Measurements from ENCODE around the gene TMEM239. TPM values are rescaled to one million over a fixed set of nuclear protein-coding genes. Genes with fewer than 3 reads are reported as not detected.

TMEM239 gene
- total RNA-seq, 1 donor from 2014 or later, result not detected

DNA sequence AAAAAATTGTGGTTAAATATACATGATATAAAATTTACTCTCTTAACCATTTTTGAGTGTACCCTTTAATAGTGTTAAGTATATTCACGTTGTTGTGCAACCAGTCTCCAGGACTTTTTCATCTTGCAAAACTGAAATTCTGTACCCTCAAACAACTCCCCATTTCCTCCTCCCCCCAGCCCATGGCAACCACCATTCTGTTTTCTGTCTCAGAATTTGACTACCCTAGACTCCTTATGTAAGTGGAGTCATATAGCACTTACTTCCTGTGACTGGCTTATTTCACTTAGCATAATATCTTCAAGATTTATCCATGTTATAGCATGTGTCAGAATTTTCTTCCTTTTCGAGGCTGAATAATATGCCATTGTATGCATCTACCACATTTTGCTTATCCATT lies 29.4 kb downstream of the TMEM239 start:
- H3K27me3 Mint-ChIP-seq (ENCODE audit: low read depth), result no peaks in the 10 kb centered on the region
- TF ChIP-seq, protein P1, sequence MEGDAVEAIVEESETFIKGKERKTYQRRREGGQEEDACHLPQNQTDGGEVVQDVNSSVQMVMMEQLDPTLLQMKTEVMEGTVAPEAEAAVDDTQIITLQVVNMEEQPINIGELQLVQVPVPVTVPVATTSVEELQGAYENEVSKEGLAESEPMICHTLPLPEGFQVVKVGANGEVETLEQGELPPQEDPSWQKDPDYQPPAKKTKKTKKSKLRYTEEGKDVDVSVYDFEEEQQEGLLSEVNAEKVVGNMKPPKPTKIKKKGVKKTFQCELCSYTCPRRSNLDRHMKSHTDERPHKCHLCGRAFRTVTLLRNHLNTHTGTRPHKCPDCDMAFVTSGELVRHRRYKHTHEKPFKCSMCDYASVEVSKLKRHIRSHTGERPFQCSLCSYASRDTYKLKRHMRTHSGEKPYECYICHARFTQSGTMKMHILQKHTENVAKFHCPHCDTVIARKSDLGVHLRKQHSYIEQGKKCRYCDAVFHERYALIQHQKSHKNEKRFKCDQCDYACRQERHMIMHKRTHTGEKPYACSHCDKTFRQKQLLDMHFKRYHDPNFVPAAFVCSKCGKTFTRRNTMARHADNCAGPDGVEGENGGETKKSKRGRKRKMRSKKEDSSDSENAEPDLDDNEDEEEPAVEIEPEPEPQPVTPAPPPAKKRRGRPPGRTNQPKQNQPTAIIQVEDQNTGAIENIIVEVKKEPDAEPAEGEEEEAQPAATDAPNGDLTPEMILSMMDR (conservative IDR thresholded peaks at IDR 0.05), result no peak
- H3K36me3 Mint-ChIP-seq (ENCODE audit: low read depth), result peaks cover 2% of the 10 kb centered on the region
- H3K9me3 Mint-ChIP-seq, result no peaks in the 10 kb centered on the region
- DNase-seq (ENCODE audit: low read depth, low spot score), result no peak
- no peak overlapping the region for H3K4me3 Mint-ChIP-seq
- no peak overlapping the region for H3K27ac Mint-ChIP-seq (ENCODE audit: unreplicated experiment)
- peaks cover 5% of the 10 kb centered on the region for H3K4me1 Mint-ChIP-seq

DNA sequence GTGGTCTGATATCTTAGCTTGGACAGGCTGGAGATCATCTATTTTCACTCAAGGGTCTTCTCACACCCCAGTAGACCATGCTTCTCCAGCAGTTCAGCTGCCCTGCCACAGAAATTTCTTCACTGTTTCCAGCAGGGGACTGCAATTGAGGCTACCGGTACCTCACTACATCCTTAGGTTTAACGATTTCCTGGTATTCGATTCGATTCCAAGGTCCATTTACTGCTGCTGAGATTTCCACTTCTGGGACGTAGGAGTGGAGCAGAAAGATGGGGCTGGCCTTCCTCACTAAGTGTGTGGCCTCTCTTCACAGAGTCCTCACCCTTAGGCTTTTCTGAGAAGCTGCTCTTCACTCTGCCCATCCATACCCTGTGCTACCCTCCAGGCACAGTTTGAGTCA lies 30.5 kb downstream of the TMEM239 start:
- peak overlapping the region; percentile 83 for H3K27ac Mint-ChIP-seq (ENCODE audit: unreplicated experiment)
- H3K27me3 Mint-ChIP-seq (ENCODE audit: low read depth), result no peaks in the 10 kb centered on the region
- H3K36me3 Mint-ChIP-seq (ENCODE audit: low read depth), result peaks cover 2% of the 10 kb centered on the region
- H3K4me3 Mint-ChIP-seq, result no peak overlapping the region
- no peaks in the 10 kb centered on the region for H3K9me3 Mint-ChIP-seq
- TF ChIP-seq, protein P1 (conservative IDR thresholded peaks at IDR 0.05), result no peak
- H3K4me1 Mint-ChIP-seq, result peaks cover under 1% of the 10 kb centered on the region
- no peak for DNase-seq (ENCODE audit: low read depth, low spot score)

DNA sequence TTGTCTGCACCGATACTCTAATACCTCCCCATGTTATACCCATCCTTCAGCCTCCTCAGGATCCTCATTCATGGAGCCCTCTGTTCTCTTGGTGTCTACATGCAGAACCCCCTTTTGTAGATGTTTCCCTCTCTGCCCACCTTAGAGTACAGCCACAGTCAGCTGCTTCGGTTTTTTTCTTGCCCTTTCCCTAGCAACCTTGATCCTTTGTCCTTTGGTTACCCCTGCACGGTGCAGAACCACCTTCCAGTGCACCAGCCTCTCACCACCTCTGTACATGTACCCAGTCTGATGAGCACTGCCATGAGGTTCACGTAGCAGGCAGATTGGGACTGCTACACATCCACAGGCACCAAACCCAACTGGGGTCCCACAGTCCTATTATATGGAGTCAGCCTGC lies 31.6 kb downstream of the TMEM239 start:
- DNase-seq (ENCODE audit: low read depth, low spot score), result no peak
- no peaks in the 10 kb centered on the region for H3K27me3 Mint-ChIP-seq (ENCODE audit: low read depth)
- H3K36me3 Mint-ChIP-seq (ENCODE audit: low read depth), result peaks cover 4% of the 10 kb centered on the region
- H3K27ac Mint-ChIP-seq (ENCODE audit: unreplicated experiment), result no peak overlapping the region
- TF ChIP-seq, protein P1 (conservative IDR thresholded peaks at IDR 0.05), result no peak
- H3K4me1 Mint-ChIP-seq, result peaks cover 7% of the 10 kb centered on the region
- H3K9me3 Mint-ChIP-seq, result no peaks in the 10 kb centered on the region
- no peak overlapping the region for H3K4me3 Mint-ChIP-seq

DNA sequence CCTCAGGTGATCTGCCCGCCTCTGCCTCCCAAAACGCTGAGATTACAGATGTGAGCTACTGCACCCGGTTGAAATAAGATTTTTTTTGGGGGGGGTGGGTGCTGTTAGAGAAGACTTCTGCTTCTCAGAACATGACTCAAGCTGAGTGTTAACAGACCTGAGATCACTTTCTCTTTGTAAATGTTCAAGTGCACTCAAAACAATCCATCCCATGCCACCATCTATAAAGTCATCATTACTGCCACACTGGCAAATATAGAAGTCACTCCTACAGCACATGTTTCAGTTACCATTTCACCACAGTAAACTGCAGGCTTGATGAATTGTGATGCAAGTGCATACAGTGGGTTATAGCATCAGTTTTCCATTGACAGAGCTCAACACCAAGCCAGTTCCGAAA lies 33.4 kb downstream of the TMEM239 start:
- Mint-ChIP-seq H3K27me3 (ENCODE audit: low read depth) (no peaks in the 10 kb centered on the region), H3K36me3 (ENCODE audit: low read depth) (peaks cover 4% of the 10 kb centered on the region), H3K4me1 (peaks cover 7% of the 10 kb centered on the region), H3K9me3 (no peaks in the 10 kb centered on the region), H3K4me3 (no peak overlapping the region), H3K27ac (ENCODE audit: unreplicated experiment) (no peak overlapping the region)
- TF ChIP-seq, protein P1 (conservative IDR thresholded peaks at IDR 0.05), result no peak
- DNase-seq (ENCODE audit: low read depth, low spot score), result no peak

DNA sequence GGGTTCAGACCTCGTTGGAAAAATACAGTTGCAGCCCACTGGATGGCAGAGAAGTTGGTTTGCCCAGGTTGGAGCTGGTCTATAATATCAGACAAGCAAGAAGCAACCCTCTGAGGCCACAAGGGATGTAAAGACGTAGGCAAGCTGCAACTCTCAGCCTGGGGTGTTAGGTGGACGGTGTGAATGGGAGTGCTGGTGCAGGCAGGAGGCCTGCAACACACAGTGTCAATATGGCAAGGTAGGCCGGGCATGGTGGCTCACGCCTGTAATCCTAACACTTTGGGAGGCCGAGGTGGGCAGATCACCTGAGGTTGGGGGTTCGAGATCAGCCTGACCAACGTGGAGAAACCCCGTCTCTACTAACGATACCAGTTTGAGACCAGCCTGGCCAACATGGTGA lies 34.9 kb downstream of the TMEM239 start:
- H3K4me3 Mint-ChIP-seq, result no peak overlapping the region
- peaks cover 4% of the 10 kb centered on the region for H3K36me3 Mint-ChIP-seq (ENCODE audit: low read depth)
- no peaks in the 10 kb centered on the region for H3K27me3 Mint-ChIP-seq (ENCODE audit: low read depth)

More for the DNA sequence above, 34.9 kb downstream of the TMEM239 start:
- Mint-ChIP-seq H3K27ac (ENCODE audit: unreplicated experiment) (no peak overlapping the region), H3K9me3 (no peaks in the 10 kb centered on the region), H3K4me1 (peaks cover 7% of the 10 kb centered on the region)
- DNase-seq (ENCODE audit: low read depth, low spot score), result no peak
- TF ChIP-seq, protein P1 (conservative IDR thresholded peaks at IDR 0.05), result no peak
